PFSK-1 (cell line): ENCODE results near the gene PDZD2.

Experiments used
- FOXP2 ChIP-seq: optimal IDR thresholded peaks from 2 replicates; pipeline ENCODE3; 2011; ENCODE audit warnings: borderline replicate concordance, control low read depth, inconsistent platforms; ENCODE audit not compliant: insufficient read depth; ENCODE audit errors: extremely low read length, extremely low read depth
- POLR2AphosphoS5 ChIP-seq: IDR thresholded peaks from 2 replicates; pipeline ENCODE4 v1.6.1; 2012; ENCODE audit warnings: low read depth, mild to moderate bottlenecking, control low read depth, low read length, moderate library complexity
- TAF1 ChIP-seq: IDR thresholded peaks from 2 replicates; pipeline ENCODE4 v1.6.1; 2012; ENCODE audit warnings: low read length, control low read depth, borderline replicate concordance; ENCODE audit not compliant: insufficient read depth
- TF ChIP-seq, protein P1 (sequence below), 2 experiments: IDR thresholded peaks; 2 replicates each; pipeline versions ENCODE4 v1.6.1 to v1.8.0; 2011 to 2012; ENCODE audit warnings: low read depth in 2 of 2, low read length in 2 of 2, control low read depth in 1 of 2, inconsistent platforms in 1 of 2, mild to moderate bottlenecking in 1 of 2, moderate library complexity in 1 of 2; ENCODE audit not compliant: insufficient read depth in 1 of 2

DNA sequence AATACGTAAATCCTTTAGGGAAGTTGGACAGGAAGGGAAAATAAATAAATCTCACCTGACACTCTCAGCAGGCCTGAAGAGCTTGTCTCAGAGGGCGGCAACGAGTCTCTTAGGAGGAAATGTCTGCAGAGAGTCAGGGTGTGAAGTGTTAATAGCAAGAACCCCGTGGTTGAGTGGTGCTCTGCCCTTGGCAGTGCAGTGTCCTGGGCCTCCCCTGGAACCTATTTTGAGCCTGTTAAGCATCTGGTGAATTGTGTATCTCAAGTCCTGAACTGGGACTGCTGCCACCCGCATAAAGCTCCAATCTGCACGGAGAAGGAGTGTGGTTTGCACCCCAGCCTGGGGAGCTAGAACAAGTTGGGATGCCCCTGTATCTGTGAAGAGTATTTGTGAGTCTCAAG lies 323.4 kb downstream of the PDZD2 start:
- TF ChIP-seq FOXP2 (no peak), TAF1 (no peak), POLR2AphosphoS5 (no peak)
- TF ChIP-seq, protein P1, sequence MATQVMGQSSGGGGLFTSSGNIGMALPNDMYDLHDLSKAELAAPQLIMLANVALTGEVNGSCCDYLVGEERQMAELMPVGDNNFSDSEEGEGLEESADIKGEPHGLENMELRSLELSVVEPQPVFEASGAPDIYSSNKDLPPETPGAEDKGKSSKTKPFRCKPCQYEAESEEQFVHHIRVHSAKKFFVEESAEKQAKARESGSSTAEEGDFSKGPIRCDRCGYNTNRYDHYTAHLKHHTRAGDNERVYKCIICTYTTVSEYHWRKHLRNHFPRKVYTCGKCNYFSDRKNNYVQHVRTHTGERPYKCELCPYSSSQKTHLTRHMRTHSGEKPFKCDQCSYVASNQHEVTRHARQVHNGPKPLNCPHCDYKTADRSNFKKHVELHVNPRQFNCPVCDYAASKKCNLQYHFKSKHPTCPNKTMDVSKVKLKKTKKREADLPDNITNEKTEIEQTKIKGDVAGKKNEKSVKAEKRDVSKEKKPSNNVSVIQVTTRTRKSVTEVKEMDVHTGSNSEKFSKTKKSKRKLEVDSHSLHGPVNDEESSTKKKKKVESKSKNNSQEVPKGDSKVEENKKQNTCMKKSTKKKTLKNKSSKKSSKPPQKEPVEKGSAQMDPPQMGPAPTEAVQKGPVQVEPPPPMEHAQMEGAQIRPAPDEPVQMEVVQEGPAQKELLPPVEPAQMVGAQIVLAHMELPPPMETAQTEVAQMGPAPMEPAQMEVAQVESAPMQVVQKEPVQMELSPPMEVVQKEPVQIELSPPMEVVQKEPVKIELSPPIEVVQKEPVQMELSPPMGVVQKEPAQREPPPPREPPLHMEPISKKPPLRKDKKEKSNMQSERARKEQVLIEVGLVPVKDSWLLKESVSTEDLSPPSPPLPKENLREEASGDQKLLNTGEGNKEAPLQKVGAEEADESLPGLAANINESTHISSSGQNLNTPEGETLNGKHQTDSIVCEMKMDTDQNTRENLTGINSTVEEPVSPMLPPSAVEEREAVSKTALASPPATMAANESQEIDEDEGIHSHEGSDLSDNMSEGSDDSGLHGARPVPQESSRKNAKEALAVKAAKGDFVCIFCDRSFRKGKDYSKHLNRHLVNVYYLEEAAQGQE (IDR thresholded peaks at IDR 0.05; ENCODE audit: insufficient read depth in 1 of 2, low read depth in 2 of 2, low read length in 2 of 2) = no peak
